Esophagus mucosa (tissue), 1 donor: ENCODE measurements around the gene PSMD4. TPM values are rescaled to one million over a fixed set of nuclear protein-coding genes. Genes with fewer than 3 reads are reported as not detected.
"Not testable (repeated sequence)": the region's sequence is repeated elsewhere in the genome, so short reads cannot be mapped to it uniquely, and the experiment has no call there.

ENCODE experiments used
- ATAC-seq: fragments of 200-7000 bp; cut with Tn5 transposase; one replicate; pipeline ENCODE4 v1.9.1; 2020
- total RNA-seq: library from RNA; stranded (reverse); gene quantifications from one replicate; pipeline ENCODE4 v1.2.4, GENCODE V29; 2023
- donor health status: DM: yes; HTN: yes; CAD: no.

PSMD4 gene
- total RNA-seq = 126 TPM

- ATAC-seq = peak; percentile 96
Measured at GRCh38 chr1:151254217-151255213, at the start of gene PSMD4. TSS of gene PSMD4 (plus strand) at chr1:151254734. CDS start at chr1:151254783, 49 bp downstream.

GRCh38 chr1:151205381-151205965, 49.1 kb upstream of the PSMD4 start:
- ATAC-seq = not testable (repeated sequence)

GRCh38 chr1:151210830-151211229, 43.7 kb upstream of the PSMD4 start:
- no peak for ATAC-seq

GRCh38 chr1:151211972-151212705, 42.4 kb upstream of the PSMD4 start:
- peak; percentile 76 for ATAC-seq

- ATAC-seq = no peak
Measured at GRCh38 chr1:151213560-151213959, 41.0 kb upstream of the PSMD4 start.

GRCh38 chr1:151221616-151222015, 32.9 kb upstream of the PSMD4 start:
- no peak for ATAC-seq

- no peak for ATAC-seq
Measured at GRCh38 chr1:151222130-151222529, 32.4 kb upstream of the PSMD4 start.

GRCh38 chr1:151235235-151235634, 19.3 kb upstream of the PSMD4 start:
- no peak for ATAC-seq

GRCh38 chr1:151237678-151238466, 16.7 kb upstream of the PSMD4 start:
- ATAC-seq = no peak

GRCh38 chr1:151238467-151238739, 16.1 kb upstream of the PSMD4 start:
- no peak for ATAC-seq

GRCh38 chr1:151242442-151242841, 12.1 kb upstream of the PSMD4 start:
- ATAC-seq = no peak

- no peak for ATAC-seq
Measured at GRCh38 chr1:151243683-151244216, 10.8 kb upstream of the PSMD4 start.

- no peak for ATAC-seq
Measured at GRCh38 chr1:151246786-151247185, 7.7 kb upstream of the PSMD4 start.

- ATAC-seq = peak; percentile 58
Measured at GRCh38 chr1:151251656-151252470, 2.7 kb upstream of the PSMD4 start.

- no peak for ATAC-seq
Measured at GRCh38 chr1:151255381-151255780, 847 bp downstream of the PSMD4 start.

GRCh38 chr1:151259351-151259750, 4.8 kb downstream of the PSMD4 start:
- ATAC-seq = no peak

GRCh38 chr1:151265446-151266236, 11.1 kb downstream of the PSMD4 start:
- ATAC-seq = no peak

- no peak for ATAC-seq
Measured at GRCh38 chr1:151266315-151266714, 11.8 kb downstream of the PSMD4 start.

- ATAC-seq = no peak
Measured at GRCh38 chr1:151266821-151267220, 12.3 kb downstream of the PSMD4 start.

GRCh38 chr1:151267760-151268159, 13.2 kb downstream of the PSMD4 start:
- ATAC-seq = peak; percentile 96
